Ramos (cell line): ENCODE data around the gene SHOC2.

Experiments
- in situ Hi-C: fragments of 300-500 bp; cut with MboI; formaldehyde crosslinking; loops from one replicate; pipeline ENCODE4 v1.14.3; 2022; ENCODE audit warnings: low sequenced_read_pairs; ENCODE audit not compliant: unreplicated experiment

Gene SHOC2

DNA sequence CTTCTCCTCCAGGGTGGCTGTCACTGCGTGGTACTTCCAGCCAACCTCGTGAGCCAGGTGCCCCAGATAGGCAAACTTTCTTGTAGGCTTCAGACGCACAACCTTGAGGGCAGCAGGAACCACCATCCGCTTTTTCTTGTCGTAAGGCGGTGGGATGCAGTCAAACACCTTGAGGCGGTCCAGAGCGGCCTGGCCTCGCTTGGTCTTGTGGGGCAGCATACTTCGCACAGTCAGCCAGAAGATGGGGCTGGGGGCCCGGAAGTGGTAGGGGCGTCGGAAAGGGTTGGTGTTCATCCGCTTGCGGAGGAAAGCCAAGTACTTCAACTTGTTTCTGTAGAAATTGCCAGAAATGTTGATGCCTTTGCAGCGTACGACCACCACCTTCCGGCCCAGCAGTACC is 17.4 kb downstream of the SHOC2 start:
- in situ Hi-C loops = no loop called here

DNA sequence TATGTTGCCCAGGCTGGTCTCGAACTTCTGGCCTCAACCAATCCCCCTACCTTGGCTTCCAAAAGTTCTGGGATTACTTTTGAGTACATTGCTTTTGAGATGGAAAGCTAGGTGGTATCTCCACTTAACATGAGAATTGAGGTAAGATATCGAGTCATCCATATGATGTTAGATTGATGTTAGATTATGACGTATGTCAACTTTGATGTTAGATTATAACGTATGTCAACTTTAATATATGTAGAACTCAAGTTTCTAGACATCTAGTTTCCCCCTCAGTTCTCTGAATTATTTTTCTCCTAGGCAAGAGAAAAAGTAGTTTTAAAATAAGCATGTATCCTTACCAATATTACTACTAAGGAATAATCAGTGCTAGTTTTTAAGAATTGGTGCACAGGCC is 20.0 kb downstream of the SHOC2 start:
- in situ Hi-C loops = no loop called here

DNA sequence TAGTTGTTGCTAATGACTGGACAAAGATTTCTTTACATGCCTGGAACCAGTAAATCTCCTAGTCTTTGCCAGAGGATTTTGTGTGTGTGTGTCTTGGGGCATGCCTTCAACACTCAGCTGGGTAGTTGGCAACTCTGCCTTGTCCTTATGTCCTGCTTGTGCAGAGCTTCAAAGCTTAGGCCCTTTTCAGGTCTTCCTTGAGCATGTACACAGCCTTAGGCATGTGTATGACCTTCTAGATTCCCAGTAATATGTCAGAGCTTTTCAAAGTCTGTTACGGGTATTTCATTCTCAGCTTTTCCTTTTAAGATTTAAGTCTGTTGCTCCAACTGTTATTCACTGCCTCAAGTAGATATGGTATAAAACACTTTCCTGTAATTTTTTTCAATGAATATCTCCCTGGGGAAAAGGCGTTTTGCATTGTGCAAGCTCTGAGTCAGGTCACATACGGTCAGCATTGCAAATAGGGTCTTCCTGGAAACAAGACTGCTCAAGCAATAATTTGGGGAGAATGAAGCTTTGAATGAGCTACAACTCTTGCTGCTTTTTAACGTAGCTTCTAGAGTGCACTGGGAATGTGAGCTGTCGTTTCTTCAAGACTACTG is 25.5 kb downstream of the SHOC2 start:
- in situ Hi-C loops = no loop called here

DNA sequence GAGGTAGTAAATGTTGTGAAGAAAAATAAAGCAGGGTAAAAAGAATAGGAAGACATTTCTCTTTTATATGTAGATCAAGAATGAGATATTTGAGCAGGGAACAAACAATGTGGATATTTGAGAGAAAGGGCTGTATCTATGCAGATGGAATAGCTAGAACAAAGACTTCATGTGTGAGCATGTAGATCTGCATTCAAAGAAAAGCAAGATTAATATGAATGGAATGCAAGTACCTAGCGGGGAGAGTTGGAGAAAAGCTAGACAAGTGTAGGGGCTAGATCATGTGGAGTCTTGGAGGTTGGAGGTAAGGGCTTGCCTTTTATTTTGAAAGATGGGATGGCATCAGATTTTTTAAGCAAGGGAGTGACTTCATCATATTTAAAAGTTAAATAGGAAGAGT is 27.1 kb downstream of the SHOC2 start:
- in situ Hi-C loops = no loop called here

DNA sequence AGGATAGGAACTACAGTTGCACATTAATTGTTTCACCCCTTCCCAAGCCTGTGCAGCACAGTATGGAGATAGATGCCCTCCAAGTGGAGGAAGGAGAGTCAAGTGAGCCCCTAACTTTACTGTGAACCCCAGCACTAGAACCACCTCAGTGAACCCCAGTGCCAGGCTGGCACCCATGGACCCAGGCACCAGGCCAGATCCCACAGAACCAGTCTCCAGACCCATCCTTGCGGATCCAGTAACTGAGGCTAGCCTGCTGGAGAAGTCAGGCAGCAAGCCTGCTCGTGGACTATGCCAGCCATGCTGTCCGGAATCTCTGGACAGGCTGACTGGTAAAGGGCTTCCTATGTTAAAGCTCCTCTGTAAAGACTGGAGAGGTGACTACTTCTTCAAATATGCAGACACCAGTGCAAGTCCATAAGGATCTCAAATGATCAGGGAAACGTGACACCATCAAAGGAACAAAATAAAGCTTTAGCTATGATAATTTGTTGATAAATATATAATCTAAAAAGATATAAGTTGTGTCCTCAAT is 27.7 kb downstream of the SHOC2 start:
- in situ Hi-C loops = no loop called here

DNA sequence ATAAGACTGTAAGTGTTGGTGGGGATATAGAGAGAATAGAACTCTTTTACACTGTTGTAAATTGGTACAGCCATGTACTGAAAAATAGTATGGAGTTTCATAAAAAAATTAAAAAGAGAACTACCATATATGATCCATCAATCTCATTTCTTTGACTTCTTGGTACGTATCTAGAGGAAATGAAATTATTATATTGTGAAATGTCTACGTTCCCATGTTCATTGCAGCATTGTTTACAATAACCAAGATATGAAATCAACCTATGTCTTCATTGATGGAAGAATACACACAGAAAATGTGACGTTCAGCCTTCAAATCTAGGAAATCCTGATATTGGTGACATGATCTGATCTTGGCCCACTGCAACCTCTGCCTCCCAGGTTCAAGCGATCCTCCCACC is 32.0 kb downstream of the SHOC2 start:
- in situ Hi-C loops = no loop called here

DNA sequence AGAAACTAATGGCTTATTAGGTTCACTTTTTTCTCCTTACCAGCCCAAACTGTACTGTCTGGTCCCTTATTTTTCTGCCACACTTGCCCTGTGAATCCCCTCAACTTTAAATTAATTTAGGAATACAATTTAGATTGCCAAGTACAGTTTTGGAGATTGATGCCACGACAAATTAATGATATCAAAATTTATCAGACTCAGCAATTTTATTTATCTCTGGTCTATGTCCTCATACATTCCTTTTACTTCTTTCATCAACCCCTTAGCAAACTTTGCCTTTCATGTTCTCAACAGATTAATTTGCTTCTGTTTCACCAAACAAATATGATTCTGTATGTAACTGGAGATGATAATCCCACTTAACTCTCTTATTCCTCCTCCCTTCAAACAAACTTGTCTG is 38.2 kb downstream of the SHOC2 start:
- in situ Hi-C loops = no loop called here

DNA sequence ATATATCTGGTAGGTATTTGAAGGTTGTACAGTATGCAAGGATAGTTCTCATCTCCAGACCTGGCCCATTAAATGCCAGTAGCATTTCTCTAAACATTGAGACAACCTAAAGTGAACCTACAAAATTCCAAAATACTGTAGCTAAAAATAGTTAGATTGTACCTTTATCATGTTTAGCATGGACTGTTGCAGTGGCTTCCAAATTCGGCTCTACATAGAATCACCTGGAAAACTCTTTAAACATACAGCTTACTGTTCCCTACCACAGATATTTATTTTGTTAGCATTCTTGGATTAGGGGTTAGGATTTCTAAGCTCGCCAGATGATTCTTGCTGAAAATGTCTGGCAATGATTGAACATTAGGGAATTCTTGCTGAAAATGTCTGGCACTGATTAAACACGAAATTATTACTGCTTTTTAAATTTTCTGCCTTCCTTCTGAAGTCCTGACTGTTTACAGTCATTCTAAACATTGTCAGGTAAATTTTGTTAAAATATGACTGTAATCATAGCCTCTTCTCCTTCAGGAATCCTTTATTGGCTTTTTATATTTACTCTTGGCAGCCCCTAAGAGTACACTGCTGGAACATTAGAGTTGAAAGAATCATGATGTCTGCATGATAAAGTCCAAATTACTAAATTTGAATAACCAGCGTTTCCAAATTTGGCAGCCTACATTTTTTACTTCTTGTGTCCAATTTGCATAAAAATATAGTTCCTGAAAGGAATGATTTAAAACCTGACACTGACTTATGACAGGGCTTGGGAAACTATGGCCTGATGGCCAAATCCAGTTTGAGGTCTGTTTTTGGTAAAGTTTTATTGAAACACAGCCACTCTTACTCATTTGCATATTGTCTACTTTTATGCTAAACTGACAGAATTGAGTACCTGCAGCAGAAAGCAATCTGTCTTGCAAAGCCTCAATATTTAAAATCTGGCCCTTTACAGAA is 40.3 kb downstream of the SHOC2 start:
- in situ Hi-C loops = no loop called here

DNA sequence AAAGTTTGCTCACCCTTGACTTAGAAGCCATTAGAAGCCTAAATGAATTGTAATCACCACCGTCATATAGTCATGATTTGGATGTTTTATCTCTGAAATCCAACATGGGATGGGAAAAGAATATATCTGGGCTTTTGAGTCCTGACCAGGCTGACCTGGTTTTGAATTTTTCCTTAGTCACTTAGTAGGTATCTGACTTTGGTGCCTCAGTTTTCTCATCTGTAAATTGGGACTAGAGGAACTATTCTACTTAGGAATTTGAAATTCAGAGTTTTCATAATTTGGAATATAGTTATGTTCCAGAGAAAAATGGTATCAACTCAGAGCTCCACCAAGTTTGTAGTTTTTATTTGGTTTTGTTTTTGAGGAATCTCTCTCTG is 40.9 kb downstream of the SHOC2 start:
- in situ Hi-C loops = no loop called here

DNA sequence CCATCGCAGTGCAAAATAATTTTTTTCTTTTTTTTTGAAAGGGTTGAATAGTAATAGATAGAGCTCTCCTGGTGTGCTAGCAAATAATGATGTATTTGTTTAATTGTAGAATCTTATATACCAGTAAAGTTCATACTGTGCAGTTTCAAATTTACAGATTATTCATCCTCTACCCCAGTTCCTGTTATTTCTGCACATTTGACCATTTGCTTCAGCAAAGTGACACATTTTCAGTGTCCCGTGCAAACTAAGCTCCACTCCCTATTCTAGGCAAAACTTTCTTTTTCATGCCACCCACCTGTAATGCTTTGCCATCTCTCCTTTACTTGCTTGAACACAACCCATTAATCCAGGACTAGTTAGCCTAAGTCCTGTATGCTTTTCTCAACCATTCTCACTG is 43.0 kb downstream of the SHOC2 start:
- in situ Hi-C loops = no loop called here

DNA sequence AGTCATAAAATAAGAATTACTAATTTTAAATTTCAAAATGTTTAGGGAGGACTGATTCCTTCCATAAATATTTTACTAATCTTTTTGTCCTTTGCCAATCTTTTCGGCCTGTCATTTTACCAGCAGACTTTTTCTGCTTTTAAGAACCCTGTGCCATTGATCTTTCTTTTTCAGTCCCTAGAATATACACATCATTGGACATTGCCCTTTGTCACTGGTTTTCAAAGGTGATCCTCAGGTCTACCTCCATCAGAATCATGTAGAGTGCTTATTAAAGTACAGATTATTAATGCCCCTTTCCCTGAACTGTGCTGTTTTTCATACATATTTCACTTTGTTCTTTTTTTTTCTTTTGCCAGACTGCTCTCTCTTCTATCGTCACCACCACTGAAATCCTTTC is 43.8 kb downstream of the SHOC2 start:
- in situ Hi-C loops = no loop called here

DNA sequence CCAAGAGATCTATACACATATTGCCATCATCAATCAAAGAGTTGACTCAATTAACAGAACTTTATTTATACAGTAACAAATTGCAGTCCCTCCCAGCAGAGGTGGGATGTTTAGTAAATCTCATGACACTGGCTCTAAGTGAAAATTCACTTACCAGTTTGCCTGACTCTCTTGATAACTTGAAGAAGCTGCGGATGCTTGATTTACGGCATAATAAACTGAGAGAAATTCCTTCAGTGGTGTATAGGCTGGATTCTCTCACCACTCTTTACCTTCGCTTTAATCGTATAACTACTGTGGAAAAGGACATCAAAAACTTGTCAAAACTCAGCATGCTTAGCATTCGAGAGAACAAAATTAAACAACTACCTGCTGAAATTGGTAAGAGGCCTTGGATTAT is 45.3 kb downstream of the SHOC2 start:
- in situ Hi-C loops = no loop called here

DNA sequence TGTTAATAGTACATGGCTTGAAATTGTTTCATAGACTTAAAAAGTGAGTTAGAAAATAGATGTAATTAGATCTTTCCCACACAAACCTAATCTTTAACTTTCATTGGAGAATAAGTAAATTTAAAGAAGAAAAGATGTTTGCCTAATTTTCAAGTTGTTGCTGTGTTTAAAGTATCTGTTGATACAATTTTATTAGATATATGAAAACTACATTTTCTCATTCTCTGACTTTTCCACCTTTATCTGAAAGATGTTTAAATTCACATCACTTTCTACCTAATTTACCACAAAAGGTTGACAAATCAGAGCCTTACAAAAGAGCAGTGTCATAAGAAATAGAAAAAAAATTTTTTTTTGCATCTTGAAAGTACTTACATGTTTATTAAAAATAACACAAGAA is 45.8 kb downstream of the SHOC2 start:
- in situ Hi-C loops = no loop called here

DNA sequence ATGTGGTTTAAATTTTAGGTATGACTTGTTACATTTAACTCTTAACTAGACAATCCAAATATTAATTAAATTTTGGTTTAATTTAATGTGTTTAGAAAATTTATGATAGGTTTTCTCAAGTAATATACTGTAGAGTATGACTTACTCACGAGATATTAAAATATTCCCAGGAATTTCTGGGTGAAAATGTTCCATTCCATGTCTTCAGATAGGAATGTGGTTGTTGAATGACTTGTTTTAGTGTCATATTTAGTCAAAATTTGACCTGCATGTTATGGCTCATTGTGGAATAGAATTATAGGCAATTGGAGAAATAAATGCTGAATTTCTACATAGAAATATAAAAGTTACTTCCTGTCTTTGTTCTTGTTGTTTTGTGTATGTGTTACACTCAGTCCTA is 46.7 kb downstream of the SHOC2 start:
- in situ Hi-C loops = no loop called here

DNA sequence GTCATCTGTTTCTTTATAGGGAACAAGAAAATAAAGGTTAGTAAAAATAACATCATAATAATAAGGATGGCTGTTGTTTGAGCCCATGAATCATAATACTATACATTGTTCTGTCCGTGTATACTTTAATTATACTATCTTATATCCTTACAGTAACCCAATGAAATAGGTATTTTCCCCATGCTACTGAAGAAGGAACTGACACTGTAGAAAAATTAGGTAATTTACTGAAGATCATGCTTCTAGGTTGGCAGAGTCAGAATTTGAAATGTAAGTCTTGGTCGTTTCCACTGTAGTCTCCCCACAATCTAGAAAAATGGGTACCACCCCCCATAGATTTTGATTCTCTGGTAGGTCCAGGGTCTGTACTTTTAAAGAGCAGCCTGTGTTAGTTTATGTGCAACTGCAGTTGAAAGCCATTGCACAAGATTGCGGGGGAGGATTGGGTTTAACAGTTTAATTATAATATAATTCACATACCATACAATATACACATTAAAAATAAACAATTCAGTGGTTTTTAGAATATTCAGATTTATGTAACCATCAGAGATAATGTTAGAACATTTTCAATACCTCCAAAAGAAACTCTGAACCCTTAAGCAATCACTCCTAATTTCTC is 47.7 kb downstream of the SHOC2 start:
- in situ Hi-C loops = no loop called here

DNA sequence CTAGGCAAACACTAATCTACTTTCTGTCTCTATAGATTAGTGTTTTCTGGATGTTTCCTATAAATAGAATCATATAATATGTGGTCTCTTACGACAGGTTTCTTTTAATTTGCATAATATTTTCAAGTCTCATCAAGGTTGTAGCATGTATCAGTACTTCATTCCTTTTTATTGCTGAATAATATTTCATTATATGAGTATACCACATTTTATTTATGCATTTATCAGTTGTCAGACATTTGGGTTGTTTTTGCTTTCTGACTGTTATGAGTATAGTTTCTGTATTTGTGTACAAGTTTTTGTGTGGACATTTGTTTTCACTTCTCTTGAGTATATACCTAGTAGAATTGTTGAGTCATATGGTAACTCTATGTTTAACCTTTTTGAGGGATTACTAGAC is 48.2 kb downstream of the SHOC2 start:
- in situ Hi-C loops = no loop called here

DNA sequence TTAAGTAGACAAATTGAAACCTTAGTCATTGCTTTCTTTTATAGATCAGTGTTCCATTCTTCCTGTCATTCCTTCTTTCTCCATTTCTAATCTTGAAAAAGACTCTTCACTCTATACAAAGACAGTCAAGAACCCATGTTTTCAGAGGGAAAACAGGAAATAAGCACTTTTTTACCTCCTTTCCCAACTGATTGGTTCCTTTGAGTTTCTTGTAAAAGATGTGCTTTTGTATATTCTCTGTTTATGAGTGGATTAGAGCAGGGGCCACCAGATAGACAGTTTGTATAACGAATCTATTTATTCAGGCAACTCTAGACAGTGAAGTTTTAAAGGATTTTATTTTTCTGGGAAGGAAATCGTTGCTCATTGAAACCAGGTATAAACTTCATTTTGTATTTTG is 49.8 kb downstream of the SHOC2 start:
- in situ Hi-C loops = no loop called here

DNA sequence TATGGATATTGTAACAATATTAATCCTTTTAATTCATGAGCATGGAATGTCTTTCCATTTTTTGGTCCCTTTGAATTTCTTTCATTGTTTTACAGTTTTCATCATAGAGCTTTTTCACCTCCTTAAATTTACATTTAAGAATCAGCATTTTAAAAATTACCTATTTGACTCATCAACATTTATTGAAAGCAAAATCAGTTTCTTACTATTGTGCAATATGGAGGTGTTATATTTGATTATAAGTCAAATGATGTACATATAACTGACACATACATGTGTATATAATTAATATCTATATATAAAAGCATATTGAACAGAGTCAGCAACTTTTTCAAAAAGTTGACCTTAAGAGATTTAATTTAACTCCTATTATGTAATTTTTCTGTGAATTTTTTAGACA is 52.2 kb downstream of the SHOC2 start:
- in situ Hi-C loops = no loop called here

DNA sequence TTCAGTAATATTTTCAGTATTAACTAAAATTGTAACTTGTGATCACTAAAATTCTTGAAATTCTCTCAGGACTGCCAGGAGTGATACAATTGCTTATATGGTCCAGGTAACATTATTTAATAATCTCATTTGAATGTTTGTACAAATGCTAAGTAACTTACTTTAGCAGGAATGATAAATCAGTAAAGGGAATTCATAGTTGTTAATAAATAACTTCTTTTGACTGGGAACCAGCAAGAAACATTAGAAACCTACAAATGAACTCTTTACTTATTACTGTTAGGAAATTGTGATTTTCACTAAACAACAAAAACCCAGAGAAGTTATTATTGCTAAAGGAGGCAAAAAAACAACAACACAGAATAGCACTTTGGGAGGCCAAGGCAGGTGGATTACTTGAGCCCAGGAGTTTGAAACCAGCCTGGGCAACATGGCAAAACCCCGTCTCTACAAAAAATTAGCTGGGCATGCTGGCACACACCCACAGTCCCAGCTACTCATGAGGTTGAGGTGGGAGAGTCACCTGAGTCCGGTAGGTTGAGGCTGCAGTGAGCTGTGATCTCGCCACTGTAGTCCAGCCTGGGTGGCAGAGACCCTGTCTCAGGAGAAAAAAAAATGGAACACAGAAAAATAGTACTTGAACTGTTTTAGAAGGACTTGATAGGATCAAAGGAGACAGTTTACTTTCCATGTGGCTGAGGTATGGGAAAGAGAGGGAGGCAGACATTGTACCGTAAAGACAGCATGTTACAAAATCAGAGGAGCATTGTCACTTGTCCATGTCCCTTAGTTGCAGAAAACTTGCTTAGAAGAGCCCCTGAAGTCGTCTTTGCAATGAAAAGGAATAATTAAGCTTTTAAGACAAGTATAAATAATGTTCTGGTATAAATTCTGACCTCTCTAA is 53.1 kb downstream of the SHOC2 start:
- in situ Hi-C loops = no loop called here

DNA sequence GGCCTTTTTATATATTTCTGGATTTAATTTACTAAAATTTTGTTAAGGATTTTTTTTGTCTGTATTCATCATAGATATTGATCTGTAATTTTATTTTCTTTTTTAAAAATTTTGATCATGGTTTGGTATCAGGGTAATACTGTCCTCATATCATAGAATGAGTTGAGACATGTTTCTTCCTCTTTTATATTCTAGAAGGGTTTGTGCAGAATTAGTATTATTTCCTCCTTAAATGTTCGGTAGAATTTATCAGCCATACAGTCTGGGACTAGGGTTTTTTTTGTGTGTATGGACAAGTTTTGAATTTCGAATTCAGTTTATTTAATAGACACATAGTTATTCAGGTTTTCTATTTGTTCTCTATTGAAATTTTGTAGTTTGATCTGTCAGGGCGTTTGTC is 54.0 kb downstream of the SHOC2 start:
- in situ Hi-C loops = no loop called here
